HCT116 (cell line): ENCODE data around the gene RAPSN. TPM values are rescaled to one million over a fixed set of nuclear protein-coding genes. Genes with fewer than 3 reads are reported as not detected.
"Not testable (repeated sequence)": the region's sequence is repeated elsewhere in the genome, so short reads cannot be mapped to it uniquely, and the experiment has no call there.

ENCODE experiments used
- ATAC-seq: fragments of 200-7000 bp; cut with Tn5 transposase; 2 replicates; pipeline ENCODE4 v1.9.1; 2020; ENCODE audit warnings: mild to moderate bottlenecking, moderate library complexity
- BruUV-seq: library from RNA; stranded (reverse); fragments of 400-500 nt; replicated peaks from 2 replicates; lab custom pipeline; 2021; lab: Mats Ljungman, UMichigan
- CTCF ChIA-PET: fragments of 300-600 bp; sonication (Branson Sonifier 250); formaldehyde crosslinking; loops from one replicate; lab custom pipeline; 2021; ENCODE audit warnings: antibody characterized with exemption; lab: Charles Lee
- POLR2A ChIA-PET: fragments of 300-600, 350-600 bp; sonication (Branson Sonifier 250); formaldehyde crosslinking; loops from one replicate; lab custom pipeline; 2021; ENCODE audit warnings: antibody characterized with exemption; lab: Charles Lee
- RAD21 ChIA-PET, 2 experiments: fragments of 300-600 bp; sonication (Branson Sonifier 250); formaldehyde crosslinking; loops; one replicate each; lab custom pipeline; 2023; ENCODE audit warnings: low total read pairs in 2 of 2; ENCODE audit not compliant: uncharacterized antibody in 2 of 2, unreplicated experiment in 2 of 2, low non-redundant PET in 1 of 2; lab: Charles Lee
- DNase-seq: peaks from one replicate; pipeline ENCODE4 v3.0.0-alpha.2; 2010; ENCODE audit warnings: low read depth, low spot score
- H2AFZ ChIP-seq: fragments of 200-600 bp; shearing (Covaris generic), sonication (generic); 2 replicates; pipeline ENCODE4 v1.6.1; 2017; ENCODE audit warnings: low read depth, mixed run types, mixed read lengths, antibody characterized with exemption, low read length; ENCODE audit not compliant: poor library complexity, severe bottlenecking
- H3K27ac ChIP-seq: 2 replicates; pipeline ENCODE4 v1.5.1; 2012; ENCODE audit warnings: low read depth, low read length
- H3K27me3 ChIP-seq: fragments of 200-600 bp; sonication (generic); 2 replicates; pipeline ENCODE4 v1.6.1; 2016; ENCODE audit warnings: mixed run types, low read length, mixed read lengths; ENCODE audit not compliant: insufficient read depth
- H3K36me3 ChIP-seq, 2 experiments: fragments of 200-500 bp in 1 of 2; fragments of 200-600 bp in 1 of 2; sonication (Bioruptor generic) in 1 of 2; sonication (generic) in 1 of 2; 2 replicates each; pipeline versions ENCODE4 v1.5.1 to v1.6.1; 2014 to 2016; ENCODE audit warnings: low read length in 2 of 2, inconsistent platforms in 1 of 2, mixed read lengths in 1 of 2, mixed run types in 1 of 2; ENCODE audit not compliant: insufficient read depth in 2 of 2, control insufficient read depth in 1 of 2
- H3K4me1 ChIP-seq, 2 experiments: fragments of 200-600 bp in 1 of 2; sonication (generic) in 1 of 2; 2 replicates each; pipeline versions ENCODE4 v1.5.1 to v1.6.1; 2012 to 2017; ENCODE audit warnings: low read length in 2 of 2, inconsistent platforms in 1 of 2, mild to moderate bottlenecking in 1 of 2, mixed read lengths in 1 of 2, mixed run types in 1 of 2, moderate library complexity in 1 of 2; ENCODE audit not compliant: insufficient read depth in 2 of 2, control insufficient read depth in 1 of 2
- H3K4me2 ChIP-seq: fragments of 200-600 bp; sonication (generic); 2 replicates; pipeline ENCODE4 v1.6.1; 2017; ENCODE audit warnings: mixed run types, low read length, mixed read lengths
- H3K4me3 ChIP-seq, 2 experiments: fragments of 200-600 bp in 1 of 2; sonication (generic) in 1 of 2; replicated peaks in 1 of 2; 2 replicates each; pipeline ENCODE4 v1.5.1; 2011 to 2016; ENCODE audit warnings: low read length in 2 of 2, control low read depth in 1 of 2, low read depth in 1 of 2, mild to moderate bottlenecking in 1 of 2, mixed read lengths in 1 of 2, mixed run types in 1 of 2
- H3K79me2 ChIP-seq: fragments of 200-600 bp; sonication (generic); 2 replicates; pipeline ENCODE4 v1.6.1; 2017; ENCODE audit warnings: mild to moderate bottlenecking, mixed run types, low read length, moderate library complexity, mixed read lengths; ENCODE audit not compliant: insufficient read depth
- H3K9ac ChIP-seq: fragments of 200-600 bp; sonication (generic); 2 replicates; pipeline ENCODE4 v1.6.1; 2016; ENCODE audit warnings: low read length, mixed read lengths
- H3K9me2 ChIP-seq: fragments of 200-600 bp; sonication (generic), shearing (Covaris generic); 2 replicates; pipeline ENCODE4 v1.6.1; 2017; ENCODE audit warnings: mixed run types, mild to moderate bottlenecking, moderate library complexity; ENCODE audit not compliant: insufficient read depth
- H3K9me3 ChIP-seq, 2 experiments: fragments of 200-500 bp in 1 of 2; fragments of 200-600 bp in 1 of 2; sonication (Bioruptor generic) in 1 of 2; sonication (generic) in 1 of 2; 2 replicates each; pipeline ENCODE4 v1.6.1; 2014 to 2017; ENCODE audit warnings: low read length in 2 of 2, mixed read lengths in 2 of 2, inconsistent platforms in 1 of 2, low read depth in 1 of 2, mild to moderate bottlenecking in 1 of 2, mixed run types in 1 of 2, moderate library complexity in 1 of 2; ENCODE audit not compliant: control insufficient read depth in 1 of 2, insufficient read depth in 1 of 2
- H4K20me1 ChIP-seq: fragments of 200-600 bp; sonication (generic), shearing (Covaris generic); 2 replicates; pipeline ENCODE4 v1.6.1; 2017; ENCODE audit warnings: mixed run types, mild to moderate bottlenecking, moderate library complexity; ENCODE audit not compliant: insufficient read depth
- CBX3 ChIP-seq: IDR thresholded peaks from 2 replicates; pipeline ENCODE4 v1.6.1; 2012; ENCODE audit warnings: low read depth
- CEBPB ChIP-seq: IDR thresholded peaks from 2 replicates; pipeline ENCODE4 v1.6.1; 2012; ENCODE audit warnings: low read depth
- EZH2phosphoT487 ChIP-seq: fragments of 200-600 bp; IDR thresholded peaks from 2 replicates; pipeline ENCODE4 v1.6.1; 2018; ENCODE audit warnings: antibody characterized with exemption, borderline replicate concordance
- JUND ChIP-seq: IDR thresholded peaks from 2 replicates; pipeline ENCODE4 v1.6.1; 2012
- POLR2A ChIP-seq: IDR thresholded peaks from 2 replicates; pipeline ENCODE4 v1.7.0; 2011; ENCODE audit warnings: borderline replicate concordance; ENCODE audit not compliant: insufficient read depth, insufficient read length; ENCODE audit errors: extremely low read depth
- POLR2AphosphoS5 ChIP-seq: IDR thresholded peaks from 2 replicates; pipeline ENCODE4 v1.6.1; 2011; ENCODE audit warnings: mild to moderate bottlenecking, low read depth, low read length, moderate library complexity
- RAD21 ChIP-seq: IDR thresholded peaks from 2 replicates; pipeline ENCODE4 v1.6.1; 2012; ENCODE audit warnings: low read depth, mild to moderate bottlenecking
- ZFX ChIP-seq: fragments of 450-650 bp; IDR thresholded peaks from 2 replicates; pipeline ENCODE4 v1.6.1; 2017
- intact Hi-C: fragments of 100-400 bp; cut with micrococcal nuclease; formaldehyde crosslinking; loops from 2 replicates; pipeline ENCODE4 v1.10.0; 2022
- total RNA-seq: library from RNA; stranded (reverse); gene quantifications from one replicate; pipeline ENCODE4 v1.2.1, GENCODE V29; 2021; ENCODE audit not compliant: unreplicated experiment
- TF ChIP-seq, protein P1 (sequence below), 3 experiments: fragments of 200-600 bp in 1 of 3; sonication (generic) in 1 of 3; IDR thresholded peaks in 2 of 3; conservative IDR thresholded peaks in 1 of 3; 2 replicates each; pipeline ENCODE4 v1.5.1; 2012 to 2017; ENCODE audit warnings: low read depth in 2 of 3, low read length in 2 of 3, antibody characterized with exemption in 1 of 3, borderline replicate concordance in 1 of 3, control low read depth in 1 of 3, mild to moderate bottlenecking in 1 of 3, mixed read lengths in 1 of 3, mixed run types in 1 of 3, moderate library complexity in 1 of 3; ENCODE audit not compliant: insufficient read depth in 1 of 3
- TF ChIP-seq, protein P2 (sequence below): IDR thresholded peaks from 2 replicates; pipeline ENCODE4 v1.6.1; 2011; ENCODE audit warnings: mild to moderate bottlenecking, low read length, moderate library complexity; ENCODE audit not compliant: insufficient replicate concordance; ENCODE audit errors: extremely low read depth

The RAPSN gene
- total RNA-seq, 1 experiment from 2014 or later, result 0.57 TPM

DNA sequence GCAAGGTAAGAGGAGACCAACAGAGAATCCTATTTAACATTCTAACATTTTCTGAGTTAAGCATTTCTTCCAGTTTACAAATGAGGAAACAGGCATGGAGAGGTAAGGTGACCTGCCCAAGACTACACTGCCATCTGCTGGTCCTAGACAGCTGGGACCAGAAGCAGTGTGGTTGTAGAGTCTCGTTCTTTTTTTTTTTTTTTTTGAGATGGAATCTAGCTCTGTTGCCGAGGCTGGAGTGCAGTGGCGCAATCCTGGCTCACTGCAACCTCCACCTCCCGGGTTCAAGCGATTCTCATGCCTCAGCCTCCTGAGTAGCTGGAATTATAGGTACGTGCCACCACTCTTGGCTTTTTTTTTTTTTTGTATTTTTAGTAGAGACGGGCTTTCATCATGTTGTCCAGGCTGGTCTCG, 5.3 kb upstream of the RAPSN start:
- POLR2A ChIA-PET, result interaction anchor here (0.7 to 1.3 kb wide), 3 partner anchors 50 to 314 kb away, joined by 3 to 4 read pairs (median 4); no protein-coding TSS in a partner anchor
- H3K4me1 ChIP-seq, result not testable (repeated sequence)
- TF ChIP-seq CEBPB (peak; percentile 47; the same call in 1 of the 2 replicates), RAD21 (peak; percentile 83), CBX3 (0 out of 2 replicates have a peak, but pooled peaks have one; percentile 15)
- TF ChIP-seq, protein P1, sequence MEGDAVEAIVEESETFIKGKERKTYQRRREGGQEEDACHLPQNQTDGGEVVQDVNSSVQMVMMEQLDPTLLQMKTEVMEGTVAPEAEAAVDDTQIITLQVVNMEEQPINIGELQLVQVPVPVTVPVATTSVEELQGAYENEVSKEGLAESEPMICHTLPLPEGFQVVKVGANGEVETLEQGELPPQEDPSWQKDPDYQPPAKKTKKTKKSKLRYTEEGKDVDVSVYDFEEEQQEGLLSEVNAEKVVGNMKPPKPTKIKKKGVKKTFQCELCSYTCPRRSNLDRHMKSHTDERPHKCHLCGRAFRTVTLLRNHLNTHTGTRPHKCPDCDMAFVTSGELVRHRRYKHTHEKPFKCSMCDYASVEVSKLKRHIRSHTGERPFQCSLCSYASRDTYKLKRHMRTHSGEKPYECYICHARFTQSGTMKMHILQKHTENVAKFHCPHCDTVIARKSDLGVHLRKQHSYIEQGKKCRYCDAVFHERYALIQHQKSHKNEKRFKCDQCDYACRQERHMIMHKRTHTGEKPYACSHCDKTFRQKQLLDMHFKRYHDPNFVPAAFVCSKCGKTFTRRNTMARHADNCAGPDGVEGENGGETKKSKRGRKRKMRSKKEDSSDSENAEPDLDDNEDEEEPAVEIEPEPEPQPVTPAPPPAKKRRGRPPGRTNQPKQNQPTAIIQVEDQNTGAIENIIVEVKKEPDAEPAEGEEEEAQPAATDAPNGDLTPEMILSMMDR (IDR thresholded peaks at IDR 0.05 in 2 of 3, conservative IDR thresholded peaks at IDR 0.05 in 1 of 3; ENCODE audit: borderline replicate concordance in 1 of 3, insufficient read depth in 1 of 3, low read depth in 2 of 3, low read length in 2 of 3), result peak; percentile 76 to 86 (median 77); a peak in 5 of 6 replicates
- TF ChIP-seq, all 23 proteins: peak for 4; not testable (repeated sequence) for 19
- not testable (repeated sequence) for BruUV-seq, H3K27ac ChIP-seq, H2AFZ ChIP-seq, H3K36me3 ChIP-seq, H3K9ac ChIP-seq, H4K20me1 ChIP-seq, H3K4me3 ChIP-seq, H3K9me2 ChIP-seq, H3K79me2 ChIP-seq, H3K9me3 ChIP-seq, H3K4me2 ChIP-seq, H3K27me3 ChIP-seq
- ATAC-seq, result peak; percentile 89
- ChIA-PET CTCF (interaction anchor here (0.6 to 2.6 kb wide), 18 partner anchors 8 to 264 kb away, joined by 3 to 16 read pairs (median 4); partner anchors contain the start of gene ACP2), RAD21 (interaction anchor here (0.6 to 0.7 kb wide), 5 partner anchors 79 to 268 kb away, joined by 3 to 5 read pairs (median 3); no protein-coding TSS in a partner anchor)
- intact Hi-C loops, result loop anchor here (1.0 kb wide), 1 partner anchor 80 kb away; no protein-coding TSS in a partner anchor
- peak; percentile 62 for DNase-seq

DNA sequence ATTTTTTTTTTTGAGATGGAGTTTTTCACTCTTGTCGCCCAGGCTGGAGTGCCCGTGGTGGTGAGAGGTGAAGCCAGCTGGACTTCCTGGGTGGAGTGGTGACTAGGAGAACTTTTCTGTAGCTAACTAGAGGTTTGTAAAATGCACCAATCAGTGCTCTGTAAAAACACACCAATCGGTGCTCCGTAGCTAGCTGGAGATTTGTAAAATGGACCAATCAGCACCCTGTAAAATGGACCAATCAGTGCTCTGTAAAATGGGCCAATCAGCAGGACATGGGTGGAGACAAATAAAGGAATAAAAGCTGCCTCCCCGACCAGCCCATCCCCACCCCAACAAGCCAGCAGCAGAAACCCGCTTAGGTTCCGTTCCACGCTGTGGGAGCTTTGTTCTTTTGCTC, 4.4 kb upstream of the RAPSN start:
- H3K4me1 ChIP-seq, result peaks cover 0 to 2% of the 10 kb centered on the region in 2 experiments; a peak in 1 of 4 replicates
- H3K4me2 ChIP-seq, result no peak overlapping the region
- no peaks in the 10 kb centered on the region for H3K79me2 ChIP-seq
- no peak for DNase-seq
- no peak for ATAC-seq
- no peak overlapping the region for H3K4me3 ChIP-seq
- H4K20me1 ChIP-seq, result no peaks in the 10 kb centered on the region
- BruUV-seq, result no TSS peak
- RAD21 ChIA-PET, result interaction anchor here in 1 of 2 experiments (0.7 kb wide), 1 partner anchor 81 kb away, joined by 3 read pairs; no protein-coding TSS in a partner anchor
- POLR2A ChIA-PET, result interaction anchor here (1.3 kb wide), 1 partner anchor 100 kb away, joined by 3 read pairs; no protein-coding TSS in a partner anchor
- H3K9me3 ChIP-seq, result no peaks in the 10 kb centered on the region
- H3K27me3 ChIP-seq, result no peaks in the 10 kb centered on the region
- H3K9ac ChIP-seq, result no peak overlapping the region
- intact Hi-C loops, result no loop called here
- H3K9me2 ChIP-seq, result no peaks in the 10 kb centered on the region
- no peak for TF ChIP-seq ZFX
- TF ChIP-seq POLR2A, result no peak
- TF ChIP-seq EZH2phosphoT487, result no peak
- TF ChIP-seq, protein P2, sequence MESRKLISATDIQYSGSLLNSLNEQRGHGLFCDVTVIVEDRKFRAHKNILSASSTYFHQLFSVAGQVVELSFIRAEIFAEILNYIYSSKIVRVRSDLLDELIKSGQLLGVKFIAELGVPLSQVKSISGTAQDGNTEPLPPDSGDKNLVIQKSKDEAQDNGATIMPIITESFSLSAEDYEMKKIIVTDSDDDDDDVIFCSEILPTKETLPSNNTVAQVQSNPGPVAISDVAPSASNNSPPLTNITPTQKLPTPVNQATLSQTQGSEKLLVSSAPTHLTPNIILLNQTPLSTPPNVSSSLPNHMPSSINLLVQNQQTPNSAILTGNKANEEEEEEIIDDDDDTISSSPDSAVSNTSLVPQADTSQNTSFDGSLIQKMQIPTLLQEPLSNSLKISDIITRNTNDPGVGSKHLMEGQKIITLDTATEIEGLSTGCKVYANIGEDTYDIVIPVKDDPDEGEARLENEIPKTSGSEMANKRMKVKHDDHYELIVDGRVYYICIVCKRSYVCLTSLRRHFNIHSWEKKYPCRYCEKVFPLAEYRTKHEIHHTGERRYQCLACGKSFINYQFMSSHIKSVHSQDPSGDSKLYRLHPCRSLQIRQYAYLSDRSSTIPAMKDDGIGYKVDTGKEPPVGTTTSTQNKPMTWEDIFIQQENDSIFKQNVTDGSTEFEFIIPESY, result no peak
- no peak for TF ChIP-seq JUND
- no peak for TF ChIP-seq POLR2AphosphoS5
- no peaks in the 10 kb centered on the region for H3K36me3 ChIP-seq
- CTCF ChIA-PET, result interaction anchor here (0.9 to 2.6 kb wide), 7 partner anchors 10 to 205 kb away, joined by 3 to 16 read pairs (median 3); partner anchors contain the start of genes ACP2 and PSMC3
- no peak overlapping the region for H3K27ac ChIP-seq
- no peak overlapping the region for H2AFZ ChIP-seq
